Cardiac fibroblast (primary cell): ENCODE results near the gene FOXJ1.

Experiments
- DNase-seq, 2 donors: peaks; one replicate each; pipeline versions ENCODE4 v3.0.0 to v3.0.0-alpha.2; 2010; ENCODE audit warnings: low read depth in 2 of 2
- H3K4me3 ChIP-seq, 2 donors: replicated peaks in 1 of 2; 1 replicate in 1 of 2; 2 replicates in 1 of 2; pipeline ENCODE4 v1.5.1; 2011; ENCODE audit warnings: low read depth in 2 of 2, low read length in 2 of 2, mild to moderate bottlenecking in 2 of 2, moderate library complexity in 1 of 2
- TF ChIP-seq, protein P1 (sequence below): IDR thresholded peaks from one replicate; pipeline ENCODE4 v1.5.1; 2011; ENCODE audit warnings: low read depth, mild to moderate bottlenecking, low read length, inconsistent platforms

The FOXJ1 gene

DNA sequence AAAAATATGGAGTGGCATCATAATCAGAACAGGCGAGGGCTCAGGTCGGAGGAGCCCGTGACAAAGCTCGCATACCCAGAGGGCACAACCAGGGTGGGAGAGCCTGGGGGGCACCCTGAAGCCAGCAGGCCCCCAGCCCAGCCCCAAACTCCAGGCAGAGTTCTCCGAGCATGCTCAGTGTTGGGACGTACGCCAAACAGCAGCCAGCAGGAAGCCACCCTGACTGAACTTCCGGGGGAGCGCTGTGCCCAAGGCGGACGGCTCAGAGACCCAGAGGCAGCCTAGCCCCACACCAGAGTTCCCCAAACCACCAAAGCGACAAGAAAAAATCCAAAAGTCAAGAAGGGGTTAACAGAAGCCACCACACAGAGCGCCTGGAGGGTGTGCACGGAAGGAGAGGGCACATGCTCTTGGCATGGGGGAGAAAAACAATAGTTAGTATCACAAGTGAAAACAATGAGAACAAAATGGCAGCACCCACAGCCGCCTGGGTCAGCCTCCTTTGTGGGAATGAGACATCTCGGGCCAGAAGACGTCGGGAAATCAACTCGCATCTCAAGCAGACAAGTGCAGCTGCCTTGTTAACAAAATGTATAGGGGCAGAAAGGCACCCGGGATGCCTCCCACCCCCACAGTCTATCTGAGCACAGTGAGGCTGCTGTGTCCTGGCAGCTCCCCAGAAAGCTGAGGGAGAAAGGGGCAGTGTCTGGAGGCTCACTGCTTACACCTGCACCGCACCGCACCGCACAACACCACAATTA lies 49.3 kb downstream of the FOXJ1 start:
- TF ChIP-seq, protein P1, sequence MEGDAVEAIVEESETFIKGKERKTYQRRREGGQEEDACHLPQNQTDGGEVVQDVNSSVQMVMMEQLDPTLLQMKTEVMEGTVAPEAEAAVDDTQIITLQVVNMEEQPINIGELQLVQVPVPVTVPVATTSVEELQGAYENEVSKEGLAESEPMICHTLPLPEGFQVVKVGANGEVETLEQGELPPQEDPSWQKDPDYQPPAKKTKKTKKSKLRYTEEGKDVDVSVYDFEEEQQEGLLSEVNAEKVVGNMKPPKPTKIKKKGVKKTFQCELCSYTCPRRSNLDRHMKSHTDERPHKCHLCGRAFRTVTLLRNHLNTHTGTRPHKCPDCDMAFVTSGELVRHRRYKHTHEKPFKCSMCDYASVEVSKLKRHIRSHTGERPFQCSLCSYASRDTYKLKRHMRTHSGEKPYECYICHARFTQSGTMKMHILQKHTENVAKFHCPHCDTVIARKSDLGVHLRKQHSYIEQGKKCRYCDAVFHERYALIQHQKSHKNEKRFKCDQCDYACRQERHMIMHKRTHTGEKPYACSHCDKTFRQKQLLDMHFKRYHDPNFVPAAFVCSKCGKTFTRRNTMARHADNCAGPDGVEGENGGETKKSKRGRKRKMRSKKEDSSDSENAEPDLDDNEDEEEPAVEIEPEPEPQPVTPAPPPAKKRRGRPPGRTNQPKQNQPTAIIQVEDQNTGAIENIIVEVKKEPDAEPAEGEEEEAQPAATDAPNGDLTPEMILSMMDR, result no peak
- no peak for DNase-seq
- no peak overlapping the region for H3K4me3 ChIP-seq

DNA sequence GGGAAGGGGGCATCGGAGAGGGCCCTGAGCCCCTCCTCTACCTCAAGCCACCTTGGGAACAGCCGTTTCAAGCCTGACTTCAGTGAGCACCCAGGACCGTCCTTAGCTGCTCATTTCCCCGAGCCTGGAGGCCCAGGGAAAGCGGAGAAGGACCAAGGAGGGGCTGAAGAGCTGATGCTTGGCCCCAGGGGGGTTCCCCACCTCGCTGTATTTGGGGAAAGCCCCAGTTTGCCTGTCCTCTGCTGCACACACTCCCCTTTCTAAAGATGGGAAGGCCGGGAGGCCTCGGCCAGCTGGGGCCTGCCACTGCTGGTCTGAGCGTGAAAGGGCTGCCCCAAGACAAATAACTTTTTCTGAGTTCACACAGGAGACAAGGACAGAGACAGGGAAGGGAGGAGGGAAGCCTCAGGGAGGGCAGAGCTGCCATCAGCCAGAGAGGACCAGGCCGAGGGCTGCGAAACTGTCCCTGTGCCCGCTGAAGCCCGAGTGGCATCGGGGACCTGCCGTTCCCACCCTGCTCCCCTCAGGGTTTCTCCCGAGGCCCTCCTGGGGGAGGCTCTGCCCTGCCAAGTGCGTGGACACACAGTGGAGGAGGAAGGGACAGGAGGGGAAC lies 50.4 kb downstream of the FOXJ1 start:
- H3K4me3 ChIP-seq, result no peak overlapping the region
- DNase-seq, result no peak

DNA sequence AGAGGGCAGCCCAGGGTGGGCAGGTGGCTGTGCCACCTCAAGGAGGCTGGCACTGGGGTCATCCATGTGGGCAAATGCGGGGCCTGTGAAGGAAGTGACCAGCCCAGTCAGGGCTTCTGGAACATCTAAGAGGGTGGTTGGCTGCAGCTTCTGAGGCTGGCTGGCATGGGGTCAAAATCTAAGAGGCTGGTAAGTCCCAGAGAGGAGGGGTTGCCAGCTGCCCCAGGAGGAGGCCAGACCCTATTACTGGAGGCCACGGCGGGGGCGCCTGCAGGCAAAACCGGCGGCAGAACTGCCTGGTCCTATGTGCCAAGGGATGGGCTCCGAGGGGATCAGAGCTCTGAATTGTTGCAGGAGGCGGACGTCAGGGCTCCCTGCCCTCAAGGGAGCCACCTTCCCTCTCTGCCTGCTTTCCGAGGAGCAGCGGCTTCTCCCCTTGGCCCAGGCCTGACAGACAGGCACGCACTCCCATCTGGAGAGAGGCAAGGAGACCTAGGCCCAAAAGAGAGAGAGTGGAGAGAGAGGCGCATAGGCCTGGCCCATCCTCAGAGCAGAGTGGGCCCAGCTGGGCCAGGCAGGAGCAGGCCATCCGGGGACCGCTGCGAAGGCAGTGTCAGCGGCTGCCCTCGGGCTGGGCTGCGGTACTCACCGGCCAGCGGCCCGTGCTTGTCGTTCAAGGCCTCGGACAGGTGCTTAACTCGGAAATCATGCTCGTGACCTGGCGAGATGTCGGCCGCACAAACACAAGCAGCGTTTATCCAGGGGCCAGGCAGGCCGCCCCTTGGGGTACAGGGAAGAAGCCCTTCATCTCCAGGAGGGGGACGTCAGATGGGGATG lies 51.1 kb downstream of the FOXJ1 start:
- DNase-seq, result no peak
- TF ChIP-seq, protein P1, result no peak

More for the DNA sequence above, 50.4 kb downstream of the FOXJ1 start:
- TF ChIP-seq, protein P1, result no peak

DNA sequence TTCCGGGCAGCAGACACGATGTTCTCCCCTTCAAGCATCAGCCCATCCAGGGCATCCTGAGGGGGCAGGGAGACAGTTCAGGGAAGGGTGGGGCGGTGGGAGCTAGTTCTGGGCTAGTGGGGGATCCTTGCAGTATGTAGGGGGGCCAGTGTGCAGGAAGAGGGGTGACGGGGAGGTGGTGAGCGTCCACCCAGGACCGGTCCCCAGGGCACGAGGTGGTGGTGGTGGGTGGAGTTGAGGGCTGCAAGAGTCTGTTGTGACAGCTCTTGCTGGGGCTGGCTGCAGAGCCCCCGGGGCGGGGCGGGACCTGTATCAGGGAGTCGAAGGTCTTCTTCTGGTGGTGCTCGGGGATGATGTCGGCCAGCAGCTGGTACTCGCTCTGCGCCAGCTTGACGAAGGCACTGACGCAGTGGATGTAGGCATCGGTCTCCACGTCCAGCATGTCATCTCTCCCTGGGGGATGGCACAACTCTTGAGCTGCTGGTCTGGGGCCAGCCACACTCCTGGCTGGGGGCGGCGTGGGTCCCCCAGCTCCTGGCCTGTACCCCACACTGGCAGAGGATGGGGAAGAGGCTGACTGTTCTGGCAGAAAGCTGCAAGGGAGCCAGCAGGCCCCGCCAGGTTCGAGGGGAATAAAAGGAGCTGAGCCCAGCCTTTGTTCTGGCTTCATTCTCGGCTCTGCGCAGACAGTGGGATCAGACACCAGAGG lies 52.0 kb downstream of the FOXJ1 start:
- DNase-seq, result no peak
- no peak overlapping the region for H3K4me3 ChIP-seq
- TF ChIP-seq, protein P1, result no peak

More for the DNA sequence above, 51.1 kb downstream of the FOXJ1 start:
- no peak overlapping the region for H3K4me3 ChIP-seq

DNA sequence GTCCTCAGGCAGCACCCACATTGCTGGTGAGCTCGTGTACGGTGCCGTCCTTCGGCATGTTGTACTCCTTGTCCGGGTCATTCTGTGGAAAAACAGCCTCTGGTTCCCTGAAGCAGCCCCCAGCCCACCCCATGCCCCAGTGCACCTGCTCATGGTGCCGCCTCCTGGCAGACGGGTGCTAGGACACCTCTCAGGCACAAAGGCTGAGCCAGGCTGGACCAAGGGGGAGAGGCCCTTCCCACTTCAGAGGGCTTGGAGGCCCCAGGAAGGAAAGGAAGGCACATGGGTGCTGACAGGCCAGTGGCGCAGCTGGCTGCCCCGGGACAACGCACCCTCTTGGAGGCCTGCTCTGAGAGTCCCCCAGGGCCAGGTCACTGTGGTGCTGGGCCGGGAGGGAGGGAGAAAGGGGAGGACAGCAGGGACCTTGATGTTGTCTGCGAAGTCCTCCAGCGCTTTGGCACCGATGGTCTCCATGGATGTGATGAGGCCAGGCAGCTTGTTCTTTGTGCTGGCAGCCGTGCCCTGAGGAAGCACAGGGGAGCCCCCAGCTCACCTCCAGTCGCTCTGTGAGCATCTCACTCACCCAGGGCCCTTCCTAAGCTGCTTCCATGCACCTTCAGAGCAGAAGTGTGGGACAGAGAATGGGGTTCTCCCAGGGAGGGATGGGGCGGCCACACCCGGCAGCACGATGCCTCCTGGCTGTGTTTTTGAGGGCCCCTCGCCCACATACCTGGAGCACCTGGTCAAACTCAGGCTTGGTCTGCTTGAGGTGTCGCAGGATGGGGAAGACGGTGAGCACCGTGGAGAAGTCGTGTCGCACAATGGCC lies 52.8 kb downstream of the FOXJ1 start:
- no peak for DNase-seq
- no peak overlapping the region for H3K4me3 ChIP-seq
- TF ChIP-seq, protein P1, result no peak

DNA sequence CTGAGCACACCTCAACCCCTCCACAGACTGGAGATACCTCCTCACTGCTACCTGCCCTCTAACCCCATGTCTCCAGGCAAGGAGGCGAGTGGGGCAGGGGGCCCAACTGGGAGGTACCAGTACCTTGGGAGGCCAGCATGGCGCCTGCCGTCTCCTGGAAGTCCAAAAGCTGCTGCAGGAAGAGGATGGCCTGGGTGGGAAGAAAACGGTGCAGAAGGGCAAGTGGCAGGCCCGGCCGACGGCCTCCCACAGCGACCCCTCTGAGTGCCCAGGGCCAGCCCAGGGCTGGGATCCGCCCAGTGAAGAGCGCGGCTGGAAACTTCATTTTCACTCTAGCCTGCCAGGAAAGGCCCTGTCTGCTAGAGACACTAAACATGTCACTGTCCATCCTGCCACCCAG lies 53.5 kb downstream of the FOXJ1 start:
- H3K4me3 ChIP-seq, result no peak overlapping the region
- TF ChIP-seq, protein P1, result no peak
- no peak for DNase-seq
